Measurements from ENCODE around the gene ACOT13.
"Not testable (repeated sequence)": the region's sequence is repeated elsewhere in the genome, so short reads cannot be mapped to it uniquely, and the experiment has no call there.

Gene ACOT13

DNA sequence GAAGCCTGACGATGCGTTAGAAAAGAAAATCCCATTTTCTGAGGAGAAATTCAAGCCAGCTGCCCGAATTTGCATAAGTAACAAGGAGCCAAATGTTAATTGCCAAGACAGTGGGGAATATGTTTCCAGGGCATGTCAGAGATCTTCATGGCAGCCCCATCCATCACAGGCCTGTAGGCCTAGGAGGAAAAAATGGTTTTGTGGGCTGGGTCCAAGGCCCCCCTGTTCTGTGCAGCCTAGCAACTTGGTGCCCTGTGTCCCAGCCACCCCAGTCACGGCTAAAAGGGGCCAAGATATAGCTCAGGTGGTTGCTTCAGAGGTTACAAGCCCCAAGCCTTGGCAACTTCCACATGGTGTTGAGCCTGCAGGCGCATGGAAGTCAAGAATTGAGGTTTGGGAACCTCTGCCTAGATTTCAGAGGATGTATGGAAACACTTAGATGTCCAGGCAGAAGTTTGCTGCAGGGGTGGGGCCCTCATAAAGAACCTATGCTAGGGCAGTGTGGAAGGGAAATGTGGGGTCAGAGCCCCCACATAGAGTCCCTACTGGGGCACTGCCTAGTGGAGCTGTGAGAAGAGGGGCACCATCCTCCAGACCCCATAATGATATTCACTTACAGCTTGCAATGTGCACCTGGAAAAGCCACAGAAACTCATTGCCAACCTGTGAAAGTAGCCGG, 64.7 kb downstream of the ACOT13 start:
- not testable (repeated sequence) for DNase-seq (ENCODE audit: low spot score)

DNA sequence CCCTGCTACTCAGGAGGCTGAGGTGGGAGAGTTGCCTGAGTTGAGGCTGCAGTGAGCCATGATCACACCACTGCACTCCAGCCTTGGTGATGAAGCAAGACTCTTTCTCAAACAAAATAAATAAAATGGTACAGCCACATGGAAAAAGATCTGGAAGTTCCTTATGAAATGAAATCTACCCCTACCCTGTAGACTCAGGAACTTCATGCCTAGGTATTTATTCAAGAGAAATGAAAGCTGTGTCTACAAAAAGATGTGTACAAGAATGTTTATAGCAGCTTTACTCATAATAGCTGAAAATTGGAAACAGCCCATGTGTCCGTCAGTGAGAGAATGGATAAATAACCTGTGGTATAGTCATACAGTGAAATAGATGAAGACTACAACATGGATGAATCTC, 67.3 kb downstream of the ACOT13 start:
- no peak for DNase-seq (ENCODE audit: low spot score)

DNA sequence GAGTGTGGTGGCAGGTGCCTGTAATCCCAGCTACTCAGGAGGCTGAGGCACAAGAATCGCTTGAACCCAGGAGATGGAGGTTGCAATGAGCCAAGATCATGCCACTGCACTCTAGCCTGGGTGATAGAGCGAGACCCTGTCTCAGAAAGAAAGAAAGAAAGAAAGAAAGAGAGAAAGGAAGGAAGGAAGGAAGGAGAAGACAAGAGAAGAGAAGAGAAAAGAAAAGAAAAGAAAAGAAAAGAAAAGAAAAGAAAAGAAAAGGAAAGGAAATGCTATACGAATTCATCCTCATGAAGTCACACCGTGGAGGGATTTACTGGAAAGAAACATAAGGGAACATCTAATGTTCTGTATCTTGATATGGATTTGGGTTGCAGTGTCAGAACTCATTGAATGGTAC, 67.8 kb downstream of the ACOT13 start:
- not testable (repeated sequence) for DNase-seq (ENCODE audit: low spot score)

DNA sequence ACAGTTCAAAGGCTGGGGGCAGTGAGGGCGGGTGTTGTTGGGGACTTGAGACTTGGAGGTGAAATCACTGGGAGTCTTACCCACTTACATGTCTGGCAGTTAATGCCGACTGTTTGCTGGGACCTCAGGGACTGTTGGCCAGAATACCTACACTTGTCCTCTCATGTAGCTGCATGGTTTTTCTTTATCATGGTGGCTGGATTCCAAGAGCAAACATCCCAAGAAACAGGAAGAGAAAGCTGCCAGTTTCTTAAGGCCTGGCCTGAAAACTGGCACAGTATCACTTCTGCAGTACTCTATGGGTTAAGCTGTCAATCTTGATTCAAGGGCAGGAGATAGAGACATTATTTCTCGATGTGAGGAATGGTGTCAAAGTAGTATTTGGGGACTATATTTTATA, 71.9 kb downstream of the ACOT13 start:
- no peak for DNase-seq (ENCODE audit: low spot score)

- DNase-seq (ENCODE audit: low spot score), result no peak
Measured at GRCh38 chr6:24740861-24741260, 74.0 kb downstream of the ACOT13 start.

DNA sequence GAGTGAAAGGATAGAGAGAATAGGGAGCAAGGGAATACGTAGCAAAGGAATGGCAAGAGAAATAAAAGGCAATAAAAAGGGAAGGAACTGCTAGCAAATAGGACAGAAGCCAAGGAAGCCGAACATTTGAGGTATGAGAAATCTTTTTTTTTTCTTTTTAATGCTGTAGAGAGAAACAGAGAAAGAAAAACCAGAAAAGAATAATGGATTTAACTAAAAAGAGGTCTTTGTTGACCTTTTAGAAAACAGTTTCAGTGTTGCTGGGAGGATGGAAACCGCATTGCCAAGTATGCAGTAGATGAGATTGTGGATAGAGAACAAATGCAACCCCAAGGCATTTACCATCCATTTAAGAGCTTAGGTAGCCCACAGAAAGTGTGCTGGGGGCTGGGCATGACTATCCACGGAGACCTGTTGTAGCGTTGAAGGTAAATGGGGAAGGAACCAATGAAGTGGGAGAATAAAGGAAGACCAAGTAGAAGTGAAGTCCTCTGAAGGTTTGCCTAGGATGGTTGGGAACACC, 75.4 kb downstream of the ACOT13 start:
- DNase-seq (ENCODE audit: low spot score), result no peak

DNA sequence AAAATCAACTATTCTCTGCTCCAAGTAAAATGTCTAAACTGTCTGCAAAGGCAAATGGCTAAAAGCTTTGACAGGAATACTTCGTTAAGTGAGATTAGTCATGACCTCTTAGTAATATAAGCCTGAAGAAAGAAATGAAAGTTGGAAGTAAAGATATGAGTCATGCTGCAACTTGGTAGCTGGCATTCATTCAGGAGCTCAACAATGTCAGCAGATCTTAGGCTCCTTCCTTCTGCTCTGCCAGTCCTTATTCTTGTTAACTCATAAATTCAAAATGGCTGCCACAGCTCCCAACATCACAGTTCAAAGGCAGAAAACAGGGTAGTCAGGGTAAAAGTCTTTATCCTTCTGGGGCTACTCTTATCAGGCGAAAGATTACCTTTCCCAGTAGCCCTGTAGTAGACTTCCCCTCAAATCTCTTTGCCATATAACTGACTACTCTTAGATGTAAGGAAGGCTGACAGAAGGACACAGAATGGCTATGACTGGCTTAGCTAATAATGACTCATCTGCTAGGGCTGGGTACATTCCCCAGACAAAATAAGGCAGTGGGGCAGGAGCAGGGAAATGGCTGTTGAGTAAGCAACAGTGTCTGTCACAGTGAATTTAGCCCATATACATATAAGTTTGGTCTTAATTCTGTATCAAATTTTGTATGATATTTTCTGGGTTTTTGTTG, 76.5 kb downstream of the ACOT13 start:
- DNase-seq (ENCODE audit: low spot score), result no peak

- no peak for DNase-seq (ENCODE audit: low spot score)
Measured at GRCh38 chr6:24743944-24744335, 77.1 kb downstream of the ACOT13 start.

DNA sequence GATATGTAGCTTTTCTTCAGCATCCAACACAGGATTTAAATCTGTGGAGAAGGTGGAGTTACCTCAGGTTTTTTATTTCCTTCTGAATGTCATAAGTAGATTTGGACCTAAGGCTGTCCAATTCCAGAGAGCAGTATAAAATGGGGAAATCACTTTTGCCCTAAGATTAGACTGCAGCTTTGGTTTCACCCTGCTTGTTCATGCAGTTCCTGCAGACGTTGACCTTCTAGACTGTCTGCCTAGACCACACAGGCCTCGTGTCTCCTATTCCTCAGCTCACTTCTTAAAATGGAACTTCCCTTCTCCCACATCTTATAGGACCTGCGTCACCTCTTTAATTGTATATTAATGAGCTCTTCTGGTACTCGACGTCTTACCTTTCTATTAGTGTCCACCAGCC, 78.0 kb downstream of the ACOT13 start:
- no peak for DNase-seq (ENCODE audit: low spot score)

DNA sequence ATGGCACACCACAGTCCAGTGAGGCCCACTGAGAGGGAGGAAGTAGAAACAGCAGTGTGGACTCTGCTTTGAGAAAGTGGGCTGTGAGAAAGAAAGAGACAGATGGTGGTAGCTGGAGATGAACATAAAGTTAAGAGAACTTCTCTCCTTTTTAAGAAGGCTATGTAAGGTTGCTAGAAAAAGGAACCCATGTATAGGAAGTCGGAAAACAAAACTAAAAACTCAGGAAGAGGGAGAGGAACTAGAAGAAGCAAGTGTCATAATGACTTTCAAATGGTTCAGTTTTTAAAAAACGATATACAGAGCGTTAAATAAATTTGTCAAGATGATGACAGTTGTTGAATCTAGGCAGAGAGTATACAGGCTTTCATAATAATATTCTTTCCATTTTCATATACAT, 82.4 kb downstream of the ACOT13 start:
- no peak for DNase-seq (ENCODE audit: low spot score)

- DNase-seq (ENCODE audit: low spot score), result not testable (repeated sequence)
Measured at GRCh38 chr6:24750878-24751277, 84.0 kb downstream of the ACOT13 start.

- DNase-seq (ENCODE audit: low spot score), result no peak
Measured at GRCh38 chr6:24752503-24752902, 85.6 kb downstream of the ACOT13 start.

DNA sequence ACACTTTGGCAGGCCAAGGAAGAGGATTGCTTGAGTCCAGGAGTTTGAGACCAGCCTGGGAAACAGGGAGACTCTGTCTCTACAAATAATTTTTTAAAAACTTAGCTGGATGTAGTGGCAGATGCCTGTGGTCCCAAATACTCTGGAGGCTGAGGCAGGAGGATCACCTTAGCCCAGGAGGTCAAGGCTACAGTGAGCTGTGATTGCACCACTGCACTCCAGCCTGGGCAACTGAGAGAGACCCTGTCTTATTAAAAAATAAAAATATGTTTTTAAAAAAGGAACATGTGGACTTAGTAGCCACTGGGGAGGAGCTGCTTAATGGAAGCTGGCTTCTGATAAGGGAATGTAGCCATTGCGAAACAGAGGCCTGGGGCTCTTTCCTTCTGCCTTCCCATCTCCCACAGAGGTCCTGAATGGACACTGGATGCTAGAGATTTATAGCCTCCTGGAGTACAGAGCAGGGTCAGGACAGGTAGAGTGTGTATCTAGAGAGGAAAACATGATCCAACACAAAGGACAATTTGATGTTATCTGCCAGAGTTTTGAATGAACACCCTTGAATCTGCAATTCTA, 86.1 kb downstream of the ACOT13 start:
- DNase-seq (ENCODE audit: low spot score), result no peak

GRCh38 chr6:24753545-24753944, 86.7 kb downstream of the ACOT13 start:
- no peak for DNase-seq (ENCODE audit: low spot score)

DNA sequence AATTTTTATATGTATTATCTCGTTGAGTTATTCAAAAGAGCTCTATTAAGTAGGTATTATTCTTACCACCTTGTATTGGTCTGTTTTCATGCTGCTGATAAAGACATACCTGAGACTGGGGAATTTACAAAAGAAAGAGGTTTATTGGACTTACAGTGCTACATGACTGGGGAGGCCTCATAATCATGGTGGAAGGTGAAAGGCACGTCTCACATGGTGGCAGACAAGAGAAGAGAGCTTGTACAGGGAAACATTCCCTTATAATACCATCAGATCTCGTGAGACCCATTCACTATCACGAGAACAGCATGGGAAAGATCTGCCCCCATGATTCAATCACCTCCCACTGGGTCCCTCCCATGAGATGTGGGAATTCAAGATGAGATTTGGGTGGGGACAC, 87.5 kb downstream of the ACOT13 start:
- not testable (repeated sequence) for DNase-seq (ENCODE audit: low spot score)
